Measurements from ENCODE around the gene S100A10.

Gene S100A10

GRCh38 chr1:151956957-151957497 is 36.6 kb downstream of the S100A10 start:
- TF ChIP-seq CTCF (IDR thresholded peaks at IDR 0.05; ENCODE audit: borderline replicate concordance, insufficient read depth, low read depth, low read length), result no peak
- no peak overlapping the region for H3K4me3 ChIP-seq (ENCODE audit: low read depth, low read length)

- no peak overlapping the region for H3K4me3 ChIP-seq (ENCODE audit: low read depth, low read length)
- no peak for TF ChIP-seq CTCF (IDR thresholded peaks at IDR 0.05; ENCODE audit: borderline replicate concordance, insufficient read depth, low read depth, low read length)
Measured at GRCh38 chr1:151953409-151954094, 40.1 kb downstream of the S100A10 start.

GRCh38 chr1:151952811-151953210 is 40.8 kb downstream of the S100A10 start:
- TF ChIP-seq CTCF (IDR thresholded peaks at IDR 0.05; ENCODE audit: borderline replicate concordance, insufficient read depth, low read depth, low read length), result no peak
- H3K4me3 ChIP-seq (ENCODE audit: low read depth, low read length), result no peak overlapping the region

- no peak overlapping the region for H3K4me3 ChIP-seq (ENCODE audit: low read depth, low read length)
- no peak for TF ChIP-seq CTCF (IDR thresholded peaks at IDR 0.05; ENCODE audit: borderline replicate concordance, insufficient read depth, low read depth, low read length)
Measured at GRCh38 chr1:151949371-151950193, 44.1 kb downstream of the S100A10 start.

- no peak for TF ChIP-seq CTCF (IDR thresholded peaks at IDR 0.05; ENCODE audit: borderline replicate concordance, insufficient read depth, low read depth, low read length)
Measured at GRCh38 chr1:151948506-151948905, 45.2 kb downstream of the S100A10 start.

GRCh38 chr1:151947140-151947539 is 46.5 kb downstream of the S100A10 start:
- no peak for TF ChIP-seq CTCF (IDR thresholded peaks at IDR 0.05; ENCODE audit: borderline replicate concordance, insufficient read depth, low read depth, low read length)
- no peak overlapping the region for H3K4me3 ChIP-seq (ENCODE audit: low read depth, low read length)

More at GRCh38 chr1:151948506-151948905, 45.2 kb downstream of the S100A10 start:
- H3K4me3 ChIP-seq (ENCODE audit: low read depth, low read length), result no peak overlapping the region

Data from GM12875 (cell line).